ENCODE data around the gene SNED1.

DNA sequence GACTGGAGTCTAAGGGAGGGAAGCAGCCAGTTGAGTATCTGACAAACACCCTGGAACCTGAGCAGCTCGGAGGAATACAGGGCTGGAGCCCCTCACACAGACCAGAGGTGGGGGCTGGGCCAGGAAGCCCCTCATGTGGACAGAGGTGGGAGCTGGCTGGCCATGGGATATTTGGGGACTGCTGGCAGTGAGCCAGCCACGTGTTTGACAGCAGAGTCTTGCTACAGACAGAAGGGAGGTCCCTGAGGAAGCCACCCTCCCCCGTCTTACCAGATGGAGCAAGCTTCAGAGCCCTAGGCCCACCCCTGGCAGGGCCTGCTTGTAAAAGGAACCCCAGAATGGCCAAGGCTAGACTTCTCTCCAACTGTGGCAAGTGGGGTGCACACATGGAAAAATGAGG lies 107.2 kb downstream of the SNED1 start:
- TF ChIP-seq CTCF (IDR thresholded peaks at IDR 0.05 in 2 of 3, conservative IDR thresholded peaks at IDR 0.05 in 1 of 3; ENCODE audit: insufficient read depth in 2 of 3, low read depth in 1 of 3, low read length in 3 of 3) (no peak), TARDBP (IDR thresholded peaks at IDR 0.05) (no peak), NFE2L1 (tag; IDR thresholded peaks at IDR 0.05; ENCODE audit: borderline replicate concordance, low read depth) (no peak), MAFG (tag; conservative IDR thresholded peaks at IDR 0.05) (no peak), HDAC6 (IDR thresholded peaks at IDR 0.05; ENCODE audit: low read depth, low read length) (no peak), SP1 (CRISPR knock-in tag; IDR thresholded peaks at IDR 0.05) (no peak), HEY1 (CRISPR knock-in tag; IDR thresholded peaks at IDR 0.05; ENCODE audit: borderline replicate concordance) (no peak), YY1 (IDR thresholded peaks at IDR 0.05; ENCODE audit: borderline replicate concordance in 1 of 3, control insufficient read depth in 1 of 3, extremely low read depth in 1 of 3, insufficient read depth in 3 of 3, insufficient read length in 1 of 3, insufficient replicate concordance in 2 of 3, low read depth in 1 of 3, low read length in 2 of 3) (no peak), NFXL1 (CRISPR knock-in tag; IDR thresholded peaks at IDR 0.05) (no peak), MTF1 (CRISPR knock-in tag; IDR thresholded peaks at IDR 0.05; ENCODE audit: borderline replicate concordance) (no peak), MYNN (IDR thresholded peaks at IDR 0.05) (no peak), MYNN (CRISPR knock-in tag; IDR thresholded peaks at IDR 0.05) (no peak), BHLHE40 (IDR thresholded peaks at IDR 0.05; ENCODE audit: low read length) (no peak)
- TF ChIP-seq, protein P1, sequence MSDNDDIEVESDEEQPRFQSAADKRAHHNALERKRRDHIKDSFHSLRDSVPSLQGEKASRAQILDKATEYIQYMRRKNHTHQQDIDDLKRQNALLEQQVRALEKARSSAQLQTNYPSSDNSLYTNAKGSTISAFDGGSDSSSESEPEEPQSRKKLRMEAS (CRISPR knock-in tag; IDR thresholded peaks at IDR 0.05), result no peak
